ENCODE data around the gene PPP1R14C. TPM values are rescaled to one million over a fixed set of nuclear protein-coding genes. Genes with fewer than 3 reads are reported as not detected.

PPP1R14C gene
- total RNA-seq, 1 donor from 2014 or later = 0.26 TPM

GRCh38 chr6:150203871-150204545 lies 61.2 kb downstream of the PPP1R14C start:
- Histone ChIP-seq H3K4me2 (no peak overlapping the region), H3K4me3 (no peak overlapping the region), H3K79me2 (ENCODE audit: low read depth) (no peaks in the 10 kb centered on the region), H2AFZ (replicated peaks) (no peak overlapping the region), H4K20me1 (ENCODE audit: low read depth) (no peaks in the 10 kb centered on the region), H3K27me3 (no peaks in the 10 kb centered on the region), H3K27ac (no peak overlapping the region), H3K9me3 (ENCODE audit: low read depth) (no peaks in the 10 kb centered on the region), H3K9ac (no peak overlapping the region), H3K4me1 (peaks cover 7% of the 10 kb centered on the region), H3K36me3 (no peaks in the 10 kb centered on the region), H3F3A (ENCODE audit: low read depth) (no peaks in the 10 kb centered on the region)
- DNase-seq (ENCODE audit: low spot score) = no peak
- Mint-ChIP-seq H3K4me3 (no peak overlapping the region), H3K4me1 (peaks cover 18% of the 10 kb centered on the region), H3K27ac (no peak overlapping the region), H3K36me3 (no peaks in the 10 kb centered on the region), H3K9me3 (peaks cover 2% of the 10 kb centered on the region), H3K27me3 (ENCODE audit: insufficient read depth, low read depth) (no peaks in the 10 kb centered on the region)
- TF ChIP-seq EZH2phosphoT487 (IDR thresholded peaks at IDR 0.05) (no peak), EZH2 (IDR thresholded peaks at IDR 0.05) (no peak), CTCF (IDR thresholded peaks at IDR 0.05) (no peak)

GRCh38 chr6:150204705-150205472 lies 62.0 kb downstream of the PPP1R14C start:
- no peak overlapping the region for H3K4me2 ChIP-seq
- no peaks in the 10 kb centered on the region for H3K36me3 ChIP-seq
- no peaks in the 10 kb centered on the region for H3K27me3 ChIP-seq
- no peak for DNase-seq (ENCODE audit: low spot score)
- H3K4me1 Mint-ChIP-seq = peaks cover 18% of the 10 kb centered on the region
- no peak overlapping the region for H3K27ac ChIP-seq
- no peak overlapping the region for H3K4me3 Mint-ChIP-seq
- no peak overlapping the region for H3K27ac Mint-ChIP-seq
- H3K4me3 ChIP-seq = no peak overlapping the region
- no peaks in the 10 kb centered on the region for H3K79me2 ChIP-seq (ENCODE audit: low read depth)
- no peaks in the 10 kb centered on the region for H3K27me3 Mint-ChIP-seq (ENCODE audit: insufficient read depth, low read depth)
- no peaks in the 10 kb centered on the region for H3K36me3 Mint-ChIP-seq
- H3K9me3 Mint-ChIP-seq = peaks cover 2% of the 10 kb centered on the region
- TF ChIP-seq EZH2phosphoT487 (IDR thresholded peaks at IDR 0.05) = no peak
- no peak for TF ChIP-seq EZH2 (IDR thresholded peaks at IDR 0.05)
- no peak for TF ChIP-seq CTCF (IDR thresholded peaks at IDR 0.05)
- H3K9ac ChIP-seq = no peak overlapping the region
- no peaks in the 10 kb centered on the region for H4K20me1 ChIP-seq (ENCODE audit: low read depth)
- H3F3A ChIP-seq (ENCODE audit: low read depth) = no peaks in the 10 kb centered on the region
- H3K4me1 ChIP-seq = peaks cover 7% of the 10 kb centered on the region
- H2AFZ ChIP-seq (replicated peaks) = no peak overlapping the region
- no peaks in the 10 kb centered on the region for H3K9me3 ChIP-seq (ENCODE audit: low read depth)

- Histone ChIP-seq H3K9ac (no peak overlapping the region), H3K27ac (no peak overlapping the region), H3K79me2 (ENCODE audit: low read depth) (no peaks in the 10 kb centered on the region), H2AFZ (replicated peaks) (no peak overlapping the region), H3K4me2 (no peak overlapping the region), H4K20me1 (ENCODE audit: low read depth) (no peaks in the 10 kb centered on the region), H3F3A (ENCODE audit: low read depth) (no peaks in the 10 kb centered on the region), H3K9me3 (ENCODE audit: low read depth) (no peaks in the 10 kb centered on the region), H3K4me1 (no peaks in the 10 kb centered on the region), H3K27me3 (no peaks in the 10 kb centered on the region), H3K4me3 (no peak overlapping the region), H3K36me3 (no peaks in the 10 kb centered on the region)
- Mint-ChIP-seq H3K4me1 (peaks cover 8% of the 10 kb centered on the region), H3K36me3 (no peaks in the 10 kb centered on the region), H3K27ac (no peak overlapping the region), H3K9me3 (peaks cover 2% of the 10 kb centered on the region), H3K4me3 (no peak overlapping the region), H3K27me3 (ENCODE audit: insufficient read depth, low read depth) (peaks cover 4% of the 10 kb centered on the region)
- DNase-seq (ENCODE audit: low spot score) = no peak
- no peak for TF ChIP-seq EZH2 (IDR thresholded peaks at IDR 0.05)
- TF ChIP-seq CTCF (IDR thresholded peaks at IDR 0.05) = no peak
- TF ChIP-seq EZH2phosphoT487 (IDR thresholded peaks at IDR 0.05) = no peak
Observed at GRCh38 chr6:150207931-150208570, 65.2 kb downstream of the PPP1R14C start.

All from neural progenitor cell (in vitro differentiated cells).